Calu3 (cell line): ENCODE data around the gene PCAT7. TPM values are rescaled to one million over a fixed set of nuclear protein-coding genes. Genes with fewer than 3 reads are reported as not detected.

Experiments used
- BruUV-seq: library from RNA; stranded (reverse); fragments of 400-500 nt; replicated peaks from 2 replicates; lab custom pipeline; 2021; lab: Mats Ljungman, UMichigan
- CTCF ChIA-PET: fragments of 300-600 bp; sonication (Branson Sonifier 250); formaldehyde crosslinking; loops from one replicate; lab custom pipeline; 2022; ENCODE audit warnings: antibody characterized with exemption; lab: Charles Lee
- DNase-seq: peaks from one replicate; pipeline ENCODE4 v3.0.0; 2022
- H3K27ac Mint-ChIP-seq: one replicate; pipeline ENCODE4 v1.8.0; 2022; ENCODE audit warnings: mixed read lengths; ENCODE audit not compliant: unreplicated experiment
- H3K27me3 Mint-ChIP-seq: one replicate; pipeline ENCODE4 v1.8.0; 2022; ENCODE audit warnings: mixed read lengths; ENCODE audit not compliant: unreplicated experiment
- H3K36me3 Mint-ChIP-seq: one replicate; pipeline ENCODE4 v1.8.0; 2022; ENCODE audit warnings: mild to moderate bottlenecking, moderate library complexity, mixed read lengths; ENCODE audit not compliant: insufficient read depth, unreplicated experiment
- H3K4me1 Mint-ChIP-seq: one replicate; pipeline ENCODE4 v1.8.0; 2022; ENCODE audit warnings: mild to moderate bottlenecking, low read depth, mixed read lengths; ENCODE audit not compliant: unreplicated experiment
- H3K4me3 Mint-ChIP-seq: one replicate; pipeline ENCODE4 v1.8.0; 2022; ENCODE audit warnings: mild to moderate bottlenecking, low read depth, moderate library complexity, mixed read lengths; ENCODE audit not compliant: unreplicated experiment
- H3K9me3 Mint-ChIP-seq: one replicate; pipeline ENCODE4 v1.8.0; 2022; ENCODE audit warnings: low read depth, mixed read lengths; ENCODE audit not compliant: unreplicated experiment
- CTCF ChIP-seq: fragments of 200-600 bp; IDR thresholded peaks from one replicate; pipeline ENCODE4 v1.8.0; 2022; ENCODE audit warnings: antibody characterized with exemption; ENCODE audit not compliant: unreplicated experiment
- intact Hi-C: fragments of 100-400 bp; cut with micrococcal nuclease; formaldehyde crosslinking; loops from one replicate; pipeline ENCODE4 v1.10.0; 2022; ENCODE audit not compliant: unreplicated experiment
- total RNA-seq: library from RNA; stranded (reverse); gene quantifications from 2 replicates; pipeline ENCODE4 v1.2.3, GENCODE V29; 2022

The PCAT7 gene
- total RNA-seq, 1 experiment from 2014 or later, result 2.0 TPM

GRCh38 chr9:94511955-94512265 is 43.0 kb upstream of the PCAT7 start:
- intact Hi-C loops, result no loop called here
- no peaks in the 10 kb centered on the region for H3K9me3 Mint-ChIP-seq
- DNase-seq, result no peak
- H3K4me1 Mint-ChIP-seq, result no peaks in the 10 kb centered on the region
- H3K4me3 Mint-ChIP-seq, result no peak overlapping the region
- no peak overlapping the region for H3K27ac Mint-ChIP-seq
- H3K27me3 Mint-ChIP-seq, result no peaks in the 10 kb centered on the region
- CTCF ChIA-PET, result interaction anchor here (0.7 kb wide), 2 partner anchors 10 to 525 kb away, joined by 3 read pairs; no protein-coding TSS in a partner anchor
- no peaks in the 10 kb centered on the region for H3K36me3 Mint-ChIP-seq
- TF ChIP-seq CTCF, result no peak
- BruUV-seq, result no TSS peak

- CTCF ChIA-PET, result no interaction called here
- H3K9me3 Mint-ChIP-seq, result no peaks in the 10 kb centered on the region
- H3K4me1 Mint-ChIP-seq, result no peaks in the 10 kb centered on the region
- H3K4me3 Mint-ChIP-seq, result no peak overlapping the region
- H3K36me3 Mint-ChIP-seq, result no peaks in the 10 kb centered on the region
- H3K27me3 Mint-ChIP-seq, result no peaks in the 10 kb centered on the region
- intact Hi-C loops, result no loop called here
- DNase-seq, result no peak
- no peak overlapping the region for H3K27ac Mint-ChIP-seq
- BruUV-seq, result no TSS peak
- TF ChIP-seq CTCF, result no peak
Measured at GRCh38 chr9:94514722-94515121, 40.2 kb upstream of the PCAT7 start.

- Mint-ChIP-seq H3K4me1 (no peaks in the 10 kb centered on the region), H3K36me3 (no peaks in the 10 kb centered on the region), H3K4me3 (no peak overlapping the region), H3K9me3 (no peaks in the 10 kb centered on the region), H3K27me3 (no peaks in the 10 kb centered on the region), H3K27ac (no peak overlapping the region)
- intact Hi-C loops, result no loop called here
- no peak for DNase-seq
- TF ChIP-seq CTCF, result no peak
- BruUV-seq, result no TSS peak
- CTCF ChIA-PET, result interaction anchor here (0.7 kb wide), 1 partner anchor 118 kb away, joined by 6 read pairs; no protein-coding TSS in a partner anchor
Measured at GRCh38 chr9:94517254-94517653, 37.6 kb upstream of the PCAT7 start.

- Mint-ChIP-seq H3K36me3 (no peaks in the 10 kb centered on the region), H3K4me3 (no peak overlapping the region), H3K4me1 (no peaks in the 10 kb centered on the region), H3K27ac (no peak overlapping the region), H3K27me3 (no peaks in the 10 kb centered on the region), H3K9me3 (no peaks in the 10 kb centered on the region)
- no peak for DNase-seq
- CTCF ChIA-PET, result no interaction called here
- BruUV-seq, result no TSS peak
- TF ChIP-seq CTCF, result no peak
- intact Hi-C loops, result no loop called here
Measured at GRCh38 chr9:94525396-94526035, 29.4 kb upstream of the PCAT7 start.
